Motor neuron (in vitro differentiated cells): ENCODE data around the gene LINGO1. TPM values are rescaled to one million over a fixed set of nuclear protein-coding genes. Genes with fewer than 3 reads are reported as not detected.
A peak's percentile ranks its signal among the peaks of the same experiment; 100 is the strongest.

ENCODE experiments used
- ATAC-seq, 8 experiments: fragments of 200-7000 bp; cut with Tn5 transposase; replicated peaks in 6 of 8; 2 replicates each; pipeline ENCODE4 v1.8.0; 2021; ENCODE audit warnings: mild to moderate bottlenecking in 8 of 8, moderate library complexity in 8 of 8
- H3K27ac ChIP-seq, 2 donors: fragments of 250-450 bp; sonication (Bioruptor Pico); 2 replicates each; pipeline ENCODE4 v1.9.0; 2021; ENCODE audit warnings: antibody characterized with exemption in 2 of 2, mild to moderate bottlenecking in 2 of 2, moderate library complexity in 1 of 2
- H3K4me1 ChIP-seq, 2 donors: fragments of 250-450 bp; sonication (Bioruptor Pico); replicated peaks in 1 of 2; 2 replicates each; pipeline ENCODE4 v1.6.1; 2021; ENCODE audit warnings: antibody characterized with exemption in 2 of 2, mild to moderate bottlenecking in 2 of 2, moderate library complexity in 1 of 2
- H3K4me3 ChIP-seq, 5 donors: fragments of 250-450 bp; sonication (Bioruptor Pico); 2 replicates each; pipeline ENCODE4 v1.9.0; 2021; ENCODE audit warnings: antibody characterized with exemption in 5 of 5, mild to moderate bottlenecking in 5 of 5, moderate library complexity in 4 of 5
- whole genome bisulfite sequencing, 10 experiments: fragments of 450-650 bp; shearing (Covaris generic); methylation state at CpG; one replicate each; pipeline ENCODE4 v1.0.0; 2022; 5-methylcytosine and 5-hydroxymethylcytosine counted together
- in situ Hi-C, 9 experiments: fragments of 400-800 bp; cut with MboI; loops; one replicate each; pipeline ENCODE4 v1.15.0; 2021; ENCODE audit warnings: low sequenced_read_pairs in 9 of 9, low pct_unique_long_range_greater_than_20kb in 2 of 9; ENCODE audit not compliant: unreplicated experiment in 9 of 9
- total RNA-seq, 8 experiments: library from RNA; unstranded; fragments of 300-600 nt; gene quantifications; 2 replicates each; pipeline versions ENCODE4 v1.2.3 to v1.2.4, GENCODE V29; 2022

Gene LINGO1
- total RNA-seq, 8 experiments from 2014 or later = 1.6 to 78.0 (median 26.6) TPM

- Histone ChIP-seq H3K4me1 (peaks cover 28 to 36% of the 10 kb centered on the region in 2 donors), H3K4me3 (no peak overlapping the region), H3K27ac (peak overlapping the region in 1 of 2 donors; percentile 39)
- no peak for ATAC-seq
- in situ Hi-C loops = no loop called here
- WGBS, 10 experiments = 56 to 100% (median 100%) methylated on average over 1 of the region's 1 CpG; no CpG with 5 or more reads in 7 of the 10 experiments
These were observed 56.2 kb downstream of the LINGO1 start for GRCh38 chr15:77576538-77576937.

- Histone ChIP-seq H3K27ac (no peak overlapping the region), H3K4me1 (peaks cover 18 to 26% of the 10 kb centered on the region in 2 donors), H3K4me3 (no peak overlapping the region)
- ATAC-seq = peak in 2 of 8 experiments; percentile 50 to 57
- in situ Hi-C loops = no loop called here
- WGBS, 10 experiments = 20 to 96% (median 56%) methylated on average over 1 to 8 of the region's 14 CpGs; no CpG with 5 or more reads in 3 of the 10 experiments
These were observed 57.3 kb downstream of the LINGO1 start for GRCh38 chr15:77575203-77575934.

DNA sequence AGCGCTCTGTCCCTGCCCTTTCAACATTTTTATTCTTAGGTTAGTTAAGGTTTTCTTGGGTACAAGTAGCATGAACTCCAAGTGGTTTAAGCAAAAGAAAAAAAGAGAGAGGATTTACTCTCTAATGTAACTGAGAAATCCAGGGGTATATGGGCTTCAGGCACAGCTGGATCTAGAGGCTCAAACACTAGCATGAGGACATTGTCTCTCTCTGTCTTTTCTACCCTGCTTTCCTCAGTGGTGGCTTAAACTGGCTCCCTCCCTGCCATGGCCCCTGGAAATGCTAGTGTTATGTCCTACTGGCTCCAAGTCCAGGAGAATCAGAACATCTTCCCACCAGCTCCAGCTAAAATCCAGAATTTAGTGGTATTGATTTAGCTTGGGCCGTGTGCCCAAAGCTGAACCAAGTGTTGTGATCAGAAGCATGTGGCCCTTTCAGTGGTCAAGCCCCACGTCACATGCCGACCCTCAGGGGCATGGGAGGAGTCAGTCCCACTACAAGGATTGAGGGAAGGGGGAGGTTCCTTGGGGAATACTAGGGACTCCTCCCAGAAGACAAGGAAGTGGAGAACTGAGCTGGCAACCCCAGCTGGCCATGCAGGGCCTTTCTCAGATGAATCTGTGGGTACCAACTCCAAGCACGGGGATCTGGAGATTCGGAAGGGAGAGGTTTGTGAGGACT, 58.0 kb downstream of the LINGO1 start:
- Histone ChIP-seq H3K27ac (no peak overlapping the region), H3K4me3 (no peak overlapping the region), H3K4me1 (peaks cover 25 to 32% of the 10 kb centered on the region in 2 donors)
- in situ Hi-C loops = no loop called here
- peak in 1 of 8 experiments; percentile 9 for ATAC-seq
- WGBS, 10 experiments = 43 to 100% (median 92%) methylated on average over 1 to 5 of the region's 6 CpGs; no CpG with 5 or more reads in 1 of the 10 experiments

DNA sequence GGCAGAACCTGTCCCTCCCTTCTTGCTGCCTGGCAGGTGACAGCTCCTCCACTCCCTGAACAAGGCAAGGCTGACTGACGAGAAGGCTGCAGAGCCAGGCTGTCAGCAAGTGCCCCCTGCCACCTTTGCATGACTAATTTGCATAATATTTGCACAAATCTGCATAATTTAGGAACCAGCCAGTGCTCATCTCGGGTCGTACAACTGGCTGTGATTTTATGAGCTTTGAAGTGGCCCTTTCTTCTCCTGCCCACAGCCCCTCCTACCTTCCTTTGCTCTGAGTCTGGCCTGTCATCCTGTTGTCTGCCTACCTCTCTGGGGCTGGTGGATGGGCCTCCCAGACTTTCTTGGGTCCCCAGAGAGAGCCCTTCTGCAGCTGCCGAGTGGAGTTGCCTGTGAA, 58.9 kb downstream of the LINGO1 start:
- Histone ChIP-seq H3K4me1 (peaks cover 33 to 41% of the 10 kb centered on the region in 2 donors), H3K4me3 (no peak overlapping the region), H3K27ac (no peak overlapping the region)
- in situ Hi-C loops = no loop called here
- ATAC-seq = peak in 1 of 8 experiments; percentile 63
- 0 to 65% (median 50%) methylated on average over 1 to 4 of the region's 4 CpGs; no CpG with 5 or more reads in 6 of the 10 experiments for WGBS, 10 experiments

DNA sequence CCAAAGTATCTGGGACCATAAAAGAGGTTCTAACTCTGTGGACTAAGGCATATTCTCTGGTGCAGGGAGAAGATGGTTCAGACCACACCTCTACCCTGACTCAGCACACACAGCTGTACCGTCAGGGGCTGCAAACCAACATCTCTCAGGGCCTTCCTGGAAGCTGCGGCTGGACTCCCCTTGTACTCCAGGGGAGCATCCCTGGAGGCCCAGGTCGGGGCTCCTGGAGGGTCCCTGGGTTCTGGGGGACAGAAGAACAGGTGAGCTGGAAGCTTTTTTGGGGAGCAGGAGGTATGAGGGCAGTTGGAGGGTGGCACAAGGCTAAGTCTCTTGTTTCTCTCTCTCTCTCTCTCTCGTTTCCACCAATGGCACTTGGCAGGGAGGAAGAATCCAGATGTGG, 60.5 kb downstream of the LINGO1 start:
- ATAC-seq = no peak
- in situ Hi-C loops = no loop called here
- WGBS, 10 experiments = 90 to 100% (median 100%) methylated on average over 1 to 2 of the region's 4 CpGs; no CpG with 5 or more reads in 6 of the 10 experiments
- peaks cover 41 to 50% of the 10 kb centered on the region in 2 donors for H3K4me1 ChIP-seq
- H3K27ac ChIP-seq = no peak overlapping the region
- H3K4me3 ChIP-seq = no peak overlapping the region

GRCh38 chr15:77571741-77572140, 61.0 kb downstream of the LINGO1 start:
- Histone ChIP-seq H3K4me1 (peaks cover 36 to 48% of the 10 kb centered on the region in 2 donors), H3K4me3 (no peak overlapping the region), H3K27ac (no peak overlapping the region)
- ATAC-seq = no peak
- 53 to 100% (median 83%) methylated on average over 1 to 5 of the region's 15 CpGs; no CpG with 5 or more reads in 6 of the 10 experiments for WGBS, 10 experiments
- in situ Hi-C loops = no loop called here

DNA sequence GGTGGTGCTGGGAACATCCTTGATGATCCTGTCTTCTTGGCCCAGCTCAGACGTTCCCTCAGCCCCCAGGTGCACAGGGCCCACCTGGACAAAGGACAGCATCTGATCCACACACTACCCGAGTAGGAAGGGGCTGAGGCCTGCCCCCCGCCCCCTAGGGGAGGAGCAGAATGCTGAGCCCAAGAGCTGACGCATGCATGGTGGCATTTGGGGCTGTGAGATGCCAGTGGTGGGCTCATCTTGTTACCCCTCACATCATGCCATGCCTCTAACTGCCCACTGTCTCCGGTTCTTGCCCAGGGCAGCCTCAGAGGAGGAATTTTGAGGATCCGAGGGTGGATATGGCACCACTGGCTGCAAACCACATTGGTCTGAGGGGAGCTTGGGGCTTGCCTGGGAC, 61.5 kb downstream of the LINGO1 start:
- in situ Hi-C loops = no loop called here
- Histone ChIP-seq H3K27ac (peak overlapping the region in 1 of 2 donors; percentile 31), H3K4me1 (peaks cover 41 to 51% of the 10 kb centered on the region in 2 donors), H3K4me3 (no peak overlapping the region)
- ATAC-seq = no peak
- 50 to 100% (median 85%) methylated on average over 1 to 2 of the region's 6 CpGs; no CpG with 5 or more reads in 4 of the 10 experiments for WGBS, 10 experiments

DNA sequence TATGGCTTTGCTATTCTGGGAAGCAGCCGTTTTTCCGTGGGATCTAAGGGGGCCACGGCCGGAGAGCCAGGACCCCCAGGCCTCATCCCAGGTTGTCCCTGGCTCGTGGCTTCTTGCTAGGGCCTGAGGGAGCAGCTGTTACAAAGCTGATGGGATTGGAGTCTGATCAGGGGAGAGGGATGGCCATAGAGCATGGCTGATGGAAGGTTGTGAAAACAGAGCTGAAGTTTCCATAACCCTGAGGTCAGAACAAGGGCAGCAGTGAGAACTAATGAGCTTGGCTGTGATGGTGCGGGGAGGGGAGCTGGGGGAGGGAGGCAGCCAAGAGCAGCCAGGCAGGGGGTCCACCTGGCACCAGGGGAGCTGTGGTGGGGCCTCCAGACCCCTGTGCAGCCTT, 63.0 kb downstream of the LINGO1 start:
- in situ Hi-C loops = no loop called here
- H3K27ac ChIP-seq = peak overlapping the region; percentile 82 to 94
- WGBS, 10 experiments = 0 to 47% (median 0%) methylated on average over 1 to 5 of the region's 6 CpGs; no CpG with 5 or more reads in 5 of the 10 experiments
- peaks cover 51 to 60% of the 10 kb centered on the region in 2 donors for H3K4me1 ChIP-seq
- ATAC-seq = peak in 6 of 8 experiments; percentile 12 to 88 (median 84)
- H3K4me3 ChIP-seq = no peak overlapping the region

- ATAC-seq = peak in 6 of 8 experiments; percentile 15 to 82 (median 60)
- no peak overlapping the region for H3K4me3 ChIP-seq
- H3K4me1 ChIP-seq = peaks cover 56 to 66% of the 10 kb centered on the region in 2 donors
- peak overlapping the region; percentile 82 to 94 for H3K27ac ChIP-seq
- 5 to 85% (median 18%) methylated on average over 3 to 14 of the region's 24 CpGs; no CpG with 5 or more reads in 1 of the 10 experiments for WGBS, 10 experiments
- in situ Hi-C loops = no loop called here
These were observed 63.6 kb downstream of the LINGO1 start for GRCh38 chr15:77568973-77569728.

DNA sequence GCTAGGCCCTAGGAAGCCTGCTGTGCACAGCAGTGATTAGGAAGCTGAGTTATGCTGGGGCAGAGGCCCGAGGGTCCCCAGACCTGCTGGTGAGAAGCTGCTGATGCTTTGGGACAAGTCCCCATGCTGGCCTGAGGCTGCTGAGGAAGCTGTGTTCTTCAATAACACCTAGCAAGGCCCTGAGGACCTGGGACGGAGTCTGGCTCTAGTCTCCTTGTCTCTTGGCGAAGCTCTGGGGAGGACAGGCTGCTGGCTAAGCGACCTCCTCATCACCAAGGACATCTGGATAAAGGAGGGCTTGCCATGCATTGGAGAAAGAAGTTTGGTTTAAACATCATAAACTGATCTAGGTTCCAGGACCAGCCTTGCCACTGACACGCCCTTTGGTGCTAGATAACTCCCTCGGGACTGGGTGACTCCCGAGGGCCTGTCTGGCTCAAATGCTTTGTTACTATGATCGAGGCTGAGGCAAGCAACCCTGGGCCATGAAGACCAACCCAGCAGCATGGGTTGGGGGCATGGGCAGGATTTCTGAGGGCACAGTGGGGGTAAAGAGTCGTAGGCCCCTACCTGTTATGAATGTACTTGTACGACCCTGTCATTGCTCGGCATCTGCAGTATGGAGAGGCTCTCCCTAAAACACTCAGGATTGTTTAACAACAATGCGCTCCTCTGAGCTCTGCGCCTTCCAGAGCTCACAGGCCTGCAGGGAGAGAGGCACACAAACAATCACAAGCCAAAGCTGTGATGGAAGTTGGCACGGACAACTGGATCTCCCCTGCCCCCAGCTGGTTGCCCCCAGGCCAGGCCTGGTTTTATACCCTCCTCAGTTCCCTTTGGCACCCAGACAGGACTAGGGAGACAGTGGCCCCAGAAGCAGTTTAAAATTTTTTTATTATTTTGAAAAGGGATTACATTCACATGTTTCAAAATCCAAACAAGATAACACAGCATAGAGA, 64.4 kb downstream of the LINGO1 start:
- peak in 2 of 8 experiments; percentile 12 to 53 for ATAC-seq
- Histone ChIP-seq H3K4me3 (no peak overlapping the region), H3K4me1 (peaks cover 61 to 69% of the 10 kb centered on the region in 2 donors), H3K27ac (peak overlapping the region; percentile 82 to 94)
- in situ Hi-C loops = no loop called here
- 23 to 92% (median 74%) methylated on average over 1 to 8 of the region's 14 CpGs; no CpG with 5 or more reads in 2 of the 10 experiments for WGBS, 10 experiments

DNA sequence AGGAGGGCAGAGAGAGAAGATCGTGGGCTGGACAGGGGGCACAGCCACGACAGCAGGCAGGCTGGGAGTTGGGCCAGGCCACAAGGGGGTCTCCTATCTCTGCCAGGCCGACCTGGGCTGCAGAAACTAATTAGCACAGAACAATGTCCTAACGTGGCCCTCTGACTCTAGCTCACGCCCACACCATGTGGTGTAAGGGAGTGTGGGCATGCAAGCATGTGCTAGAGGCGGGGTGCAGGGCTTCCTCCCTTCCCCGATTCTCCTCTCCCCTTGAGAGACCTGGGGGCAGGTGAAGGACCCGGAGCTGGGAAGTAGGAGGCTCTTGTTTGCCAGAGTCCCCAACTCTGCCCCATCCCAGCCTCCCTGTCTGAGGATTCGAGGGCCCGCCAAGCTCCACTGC, 65.5 kb downstream of the LINGO1 start:
- no peak overlapping the region for H3K4me3 ChIP-seq
- peak overlapping the region in 1 of 2 donors; percentile 94 for H3K27ac ChIP-seq
- in situ Hi-C loops = no loop called here
- peaks cover 68 to 78% of the 10 kb centered on the region in 2 donors for H3K4me1 ChIP-seq
- ATAC-seq = no peak
- 45 to 95% (median 92%) methylated on average over 2 to 3 of the region's 10 CpGs; no CpG with 5 or more reads in 7 of the 10 experiments for WGBS, 10 experiments

DNA sequence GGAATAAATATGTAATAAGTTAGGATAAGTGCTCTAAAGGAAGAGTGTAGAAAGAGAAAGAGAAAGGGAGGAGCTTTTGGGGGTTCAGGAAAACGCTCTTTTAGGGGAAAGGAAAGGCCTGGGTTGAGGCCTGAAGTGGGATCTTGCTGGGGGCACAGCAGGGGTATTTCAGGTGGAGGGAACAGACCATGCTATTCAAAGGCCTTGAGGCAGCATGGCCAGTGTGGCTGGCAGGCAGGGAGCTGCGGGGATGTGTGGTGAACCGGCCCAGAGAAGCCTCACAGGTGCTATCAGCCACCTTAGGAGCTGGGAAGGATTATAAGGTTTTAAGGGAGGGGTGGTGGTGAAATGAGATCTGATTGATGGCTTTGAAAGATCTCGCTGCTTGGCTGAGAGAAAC, 66.6 kb downstream of the LINGO1 start:
- WGBS, 10 experiments = 20 to 83% (median 68%) methylated on average over 1 to 4 of the region's 4 CpGs
- in situ Hi-C loops = no loop called here

More for the DNA sequence above, 66.6 kb downstream of the LINGO1 start:
- Histone ChIP-seq H3K27ac (no peak overlapping the region), H3K4me3 (no peak overlapping the region), H3K4me1 (peaks cover 68 to 78% of the 10 kb centered on the region in 2 donors)
- no peak for ATAC-seq
